HG03103 (cell line): ENCODE measurements around the gene ZBP1.
A peak's percentile ranks its signal among the peaks of the same experiment; 100 is the strongest.

Experiments
- ATAC-seq: cut with Tn5 transposase; IDR thresholded peaks from one replicate; pipeline ENCODE4 v1.9.1; 2021; ENCODE audit warnings: low read depth; ENCODE audit not compliant: unreplicated experiment

ZBP1 gene

DNA sequence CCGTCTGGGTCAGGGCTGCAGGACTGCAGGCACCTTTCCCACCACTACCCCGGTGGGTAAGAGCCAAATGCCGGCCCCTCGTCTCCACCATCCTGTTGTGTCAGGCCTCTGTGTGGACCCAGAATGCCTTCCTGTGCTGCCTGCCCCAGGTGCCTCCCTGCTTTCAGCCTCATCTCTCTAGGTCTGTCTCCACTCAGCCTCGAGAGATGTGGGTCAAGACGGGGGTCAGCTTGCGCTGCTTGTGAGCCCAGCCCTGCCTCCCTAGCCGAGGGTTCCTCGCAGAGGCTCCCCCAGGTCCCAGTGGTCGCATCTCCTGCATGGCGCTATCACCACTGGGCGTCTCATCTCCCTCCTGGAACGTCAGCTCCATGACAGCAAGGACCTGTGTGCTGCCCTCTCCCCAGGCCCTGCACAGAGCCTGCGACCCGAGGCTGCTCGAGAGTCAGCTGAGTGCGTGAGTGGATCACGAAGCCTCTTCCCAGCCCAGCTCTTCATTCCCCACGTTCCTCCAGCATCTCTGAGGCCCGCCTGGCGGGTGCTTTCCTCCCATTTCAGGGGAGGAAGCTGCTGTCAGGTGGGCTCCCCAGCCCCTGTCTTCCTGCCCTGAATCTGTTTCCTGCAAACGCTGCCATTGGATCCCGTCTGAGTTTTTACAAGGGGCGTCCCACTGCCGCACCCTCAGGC, 38.7 kb upstream of the ZBP1 start:
- ATAC-seq: no peak

GRCh38 chr20:57658447-57658832, 38.2 kb upstream of the ZBP1 start:
- no peak for ATAC-seq

DNA sequence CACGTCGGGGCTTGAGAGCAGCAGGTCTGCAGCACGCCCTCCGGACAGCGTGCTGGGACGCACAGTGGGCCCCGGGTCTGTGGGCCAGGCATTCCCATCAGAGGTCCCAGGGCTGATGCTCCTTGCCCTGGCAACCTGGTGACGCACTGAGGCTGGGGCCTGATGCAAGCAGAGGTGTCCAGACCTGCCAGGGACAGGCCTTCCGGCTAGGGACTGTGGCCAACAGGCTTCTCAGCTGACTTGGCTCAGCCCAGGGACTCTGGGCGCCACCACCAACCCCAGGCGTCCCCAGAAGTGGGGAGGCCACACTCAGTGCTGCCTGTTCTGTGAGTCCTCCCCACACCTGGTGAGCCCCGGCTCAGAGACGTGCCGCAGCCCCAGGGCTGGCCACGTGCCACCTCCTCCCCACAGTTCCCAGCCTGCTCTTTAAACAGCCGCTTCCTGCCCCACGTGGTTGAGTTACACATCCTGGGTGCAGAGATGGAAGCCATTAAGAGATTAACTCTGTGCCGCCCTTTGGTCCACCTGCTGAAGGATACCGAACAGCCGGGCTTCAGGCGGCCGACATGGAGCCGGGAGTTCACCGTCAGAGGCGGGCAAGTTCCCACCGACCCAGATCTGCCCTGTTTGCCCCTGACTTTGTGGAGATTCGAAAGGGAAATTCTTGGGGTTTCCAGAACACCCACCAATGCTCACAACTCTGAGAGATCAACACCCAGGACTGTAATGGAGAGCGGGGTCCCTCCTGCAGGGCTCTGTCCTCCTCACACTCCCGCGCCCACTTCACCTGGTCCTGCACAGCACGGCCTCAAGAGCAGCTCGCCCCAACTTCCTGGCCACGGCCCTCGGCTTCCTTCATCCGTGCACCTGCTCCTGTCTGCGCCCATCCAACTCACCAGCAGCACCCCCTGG, 37.6 kb upstream of the ZBP1 start:
- ATAC-seq: no peak

DNA sequence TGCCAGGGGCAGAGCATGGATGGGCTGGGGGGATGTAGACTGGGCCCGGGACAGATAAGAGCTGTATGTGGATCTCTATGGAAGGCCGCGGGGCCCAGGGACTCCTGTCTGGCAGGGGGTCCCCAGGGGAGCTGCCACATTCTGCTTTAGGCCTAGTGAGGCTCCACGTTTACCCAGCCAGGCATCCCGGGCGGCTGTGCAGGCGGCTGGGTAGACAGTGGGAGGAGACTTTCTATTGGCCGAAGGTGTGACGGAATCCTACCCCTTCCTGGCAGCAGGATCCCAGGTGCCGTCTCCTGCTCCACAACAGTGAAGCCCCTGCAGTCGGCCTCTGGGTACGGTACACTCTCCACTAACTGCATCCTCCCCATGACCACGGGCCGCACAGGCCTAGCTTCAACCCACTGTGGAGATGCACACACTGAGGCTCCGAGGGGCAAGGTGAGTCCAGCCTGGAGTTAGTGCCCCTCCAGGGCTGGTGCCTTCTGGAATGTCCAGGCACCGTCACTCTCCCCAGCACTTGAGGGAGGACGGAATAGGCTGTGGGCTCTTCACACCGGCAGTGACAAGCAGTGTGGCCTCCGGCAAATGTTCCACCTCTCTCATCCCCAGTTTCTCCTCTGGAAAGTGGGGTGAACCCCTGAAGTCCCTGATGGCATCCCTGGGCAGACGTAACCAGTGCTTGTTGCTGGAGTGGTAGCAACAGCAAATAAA, 36.8 kb upstream of the ZBP1 start:
- no peak for ATAC-seq

GRCh38 chr20:57656252-57656820, 36.1 kb upstream of the ZBP1 start:
- ATAC-seq: no peak

- no peak for ATAC-seq
These were observed 35.6 kb upstream of the ZBP1 start for GRCh38 chr20:57655809-57656155.

- no peak for ATAC-seq
These were observed 35.0 kb upstream of the ZBP1 start for GRCh38 chr20:57654998-57655808.

- ATAC-seq: peak; percentile 63
These were observed 34.3 kb upstream of the ZBP1 start for GRCh38 chr20:57654363-57654997.

DNA sequence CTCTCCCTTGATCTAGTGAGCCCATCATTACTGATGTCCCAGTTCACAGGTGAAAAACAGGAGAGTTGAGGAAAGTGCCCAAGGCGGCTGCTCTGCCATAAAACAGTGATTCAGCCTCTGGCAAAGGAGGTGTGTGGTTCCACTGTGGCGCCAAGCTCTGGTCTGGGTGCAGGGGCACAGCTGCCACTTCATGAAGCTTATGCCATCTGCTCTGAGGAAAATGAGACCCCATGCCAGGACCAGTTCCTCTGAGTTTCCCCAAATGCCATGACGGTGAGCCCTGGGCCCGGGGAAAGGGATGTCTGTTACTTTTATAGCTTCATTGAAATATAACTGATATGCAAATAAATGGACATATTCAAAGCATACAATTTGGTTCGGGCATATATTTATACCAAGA, 33.7 kb upstream of the ZBP1 start:
- ATAC-seq: no peak

DNA sequence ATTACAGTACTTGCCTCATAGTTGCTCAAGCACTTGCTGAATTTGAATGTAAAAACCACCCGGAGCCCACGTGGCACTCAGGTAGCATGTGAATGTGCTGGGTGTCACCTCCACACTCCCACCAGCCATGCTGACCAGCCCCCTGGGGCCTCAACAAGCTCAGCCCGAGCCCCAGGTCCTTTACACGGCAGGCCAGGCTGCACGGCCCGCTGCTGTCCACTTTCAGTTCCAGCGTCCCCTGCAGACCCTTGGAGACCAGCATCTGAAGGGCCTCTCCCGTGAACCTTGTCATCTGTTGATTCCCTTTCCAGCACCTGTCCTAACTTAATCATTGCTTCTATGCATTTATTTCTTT, 33.3 kb upstream of the ZBP1 start:
- ATAC-seq: no peak

DNA sequence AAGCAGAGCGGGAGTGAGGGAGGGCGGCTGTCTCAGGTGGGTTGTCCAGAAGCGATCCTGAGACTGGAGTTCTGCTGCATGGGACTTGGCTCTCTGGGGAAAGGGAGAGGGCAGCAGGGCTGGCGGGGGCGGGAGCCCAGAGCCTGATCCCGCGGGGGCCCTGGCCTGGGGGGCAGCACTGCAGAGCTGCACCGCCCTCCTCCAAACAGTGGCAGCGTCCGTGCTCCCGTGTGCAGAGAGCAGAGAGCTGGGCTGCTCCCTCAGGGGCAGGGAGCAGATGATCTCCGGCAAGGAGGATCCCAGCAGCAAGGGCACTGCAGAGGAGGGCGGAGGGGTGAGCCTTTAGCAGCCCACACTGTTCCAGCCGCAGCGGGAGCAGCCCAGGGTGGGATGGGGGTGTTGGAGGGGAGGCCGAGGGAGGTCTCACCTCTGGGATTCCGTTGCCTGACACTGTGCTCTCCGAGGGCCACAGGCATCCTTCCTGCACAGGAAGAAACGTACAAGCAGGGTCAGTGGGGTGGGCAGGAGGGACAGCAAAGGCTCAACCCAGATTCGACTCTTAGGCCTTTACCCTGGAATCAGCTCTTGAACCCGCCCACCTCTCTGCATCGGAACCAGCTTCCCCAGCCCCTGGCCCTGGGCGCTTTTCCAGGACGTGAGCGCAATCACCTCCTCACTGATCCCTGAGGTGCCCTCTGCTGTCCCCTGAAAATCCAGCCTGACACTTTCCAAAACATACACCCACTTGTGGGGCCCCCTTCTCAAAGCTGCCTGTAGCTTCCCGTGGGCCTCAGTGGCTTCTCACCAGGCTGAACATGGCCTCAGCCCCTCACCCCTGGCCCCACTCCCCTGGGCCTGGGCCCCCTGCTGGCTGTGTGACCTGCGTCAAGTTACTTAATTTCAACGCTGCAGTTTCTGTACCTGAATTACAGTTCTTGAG, 32.6 kb upstream of the ZBP1 start:
- no peak for ATAC-seq

DNA sequence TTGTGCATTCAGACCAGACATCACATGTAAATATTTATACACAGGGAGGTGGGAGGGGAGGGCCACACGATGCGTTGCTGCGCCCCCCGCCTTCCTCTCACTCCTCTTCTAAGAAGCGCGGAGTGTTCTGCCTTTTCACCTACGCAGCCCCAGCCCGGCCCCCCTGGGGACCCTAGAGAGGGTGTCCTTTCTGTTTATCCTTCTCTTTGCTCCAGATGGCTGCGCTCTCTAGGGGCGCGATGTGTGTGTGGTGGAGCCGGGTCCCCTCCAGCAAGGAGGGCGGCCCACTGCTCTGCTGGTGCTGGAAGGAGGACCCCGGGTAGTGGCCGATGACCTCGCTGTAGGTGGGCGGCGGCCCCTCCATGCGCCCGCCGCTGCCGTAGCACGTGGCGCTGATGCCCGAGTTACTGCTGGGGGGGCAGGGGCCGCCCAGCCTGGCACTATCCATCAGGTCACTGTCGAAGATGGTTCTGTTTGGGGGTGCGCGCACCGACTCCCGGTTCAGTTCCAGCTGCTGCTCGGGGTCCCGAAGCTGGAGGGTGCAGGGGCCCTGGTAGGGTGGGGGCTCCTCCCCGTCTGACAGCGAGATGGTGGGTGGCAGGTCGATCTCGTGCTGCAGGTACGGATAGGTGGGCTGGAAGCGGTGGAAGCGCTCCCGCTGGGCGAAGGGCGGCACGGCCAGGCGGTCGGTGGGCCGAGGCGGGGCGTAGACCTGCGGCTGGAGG, 31.8 kb upstream of the ZBP1 start:
- no peak for ATAC-seq

GRCh38 chr20:57650756-57651483, 30.7 kb upstream of the ZBP1 start:
- ATAC-seq: no peak

DNA sequence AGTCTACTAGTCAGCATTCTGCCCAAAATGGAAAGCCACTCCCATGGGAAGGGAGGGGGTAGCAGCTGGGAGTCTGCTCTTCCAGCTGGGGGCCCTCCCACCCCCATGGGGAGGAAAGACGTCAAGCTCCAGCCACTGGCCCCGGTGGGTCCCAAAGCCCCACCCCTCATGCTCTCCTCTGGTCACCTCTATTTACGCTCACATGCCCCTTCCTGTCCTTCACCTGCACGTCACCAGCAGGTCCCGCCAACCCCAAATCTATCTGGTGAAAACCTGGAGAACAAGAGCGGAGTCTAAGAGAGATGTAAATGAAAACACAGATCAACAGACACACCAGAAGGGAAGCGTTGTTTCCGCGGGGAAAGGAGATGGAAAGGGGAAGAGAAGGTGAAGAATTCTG, 30.0 kb upstream of the ZBP1 start:
- no peak for ATAC-seq

- no peak for ATAC-seq
These were observed 29.4 kb upstream of the ZBP1 start for GRCh38 chr20:57649617-57650015.

DNA sequence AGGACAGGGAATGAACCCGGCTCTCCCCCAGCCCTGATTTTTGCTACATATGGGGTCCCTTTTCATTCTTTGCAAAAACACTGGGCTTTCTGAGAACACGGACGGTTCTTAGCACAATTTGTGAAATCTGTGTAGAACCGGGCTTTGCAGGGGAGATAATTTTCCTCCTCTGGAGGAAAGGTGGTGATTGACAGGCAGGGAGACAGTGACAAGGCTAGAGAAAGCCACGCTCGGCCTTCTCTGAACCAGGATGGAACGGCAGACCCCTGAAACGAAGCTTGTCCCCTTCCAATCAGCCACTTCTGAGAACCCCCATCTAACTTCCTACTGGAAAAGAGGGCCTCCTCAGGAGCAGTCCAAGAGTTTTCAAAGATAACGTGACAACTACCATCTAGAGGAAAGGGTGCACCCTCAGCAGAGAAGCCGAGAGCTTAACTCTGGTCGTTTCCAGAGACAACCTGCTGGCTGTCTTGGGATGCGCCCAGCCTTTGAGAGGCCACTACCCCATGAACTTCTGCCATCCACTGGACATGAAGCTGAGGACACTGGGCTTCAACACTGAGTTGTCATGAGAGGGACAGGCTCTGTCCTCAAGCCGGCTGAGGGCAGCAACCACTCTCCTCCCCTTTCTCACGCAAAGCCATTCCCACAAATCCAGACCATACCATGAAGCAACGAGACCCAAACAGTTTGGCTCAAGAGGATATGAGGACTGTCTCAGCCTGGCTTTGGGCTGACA, 28.8 kb upstream of the ZBP1 start:
- no peak for ATAC-seq
